ENCODE data around the gene OR52J3. TPM values are rescaled to one million over a fixed set of nuclear protein-coding genes. Genes with fewer than 3 reads are reported as not detected.

Gene OR52J3
- total RNA-seq, 1 donor from 2014 or later: not detected

- no peak for DNase-seq (ENCODE audit: low spot score)
These were observed 49.7 kb downstream of the OR52J3 start for GRCh38 chr11:5096011-5096410.

Other genes starting within 250 kb of the OR52J3 start
- not detected for gene OR52R1, start 242.1 kb upstream of the OR52J3 start, total RNA-seq
- gene OR51F2, start 225.2 kb upstream of the OR52J3 start, total RNA-seq: not detected
- not detected for gene OR51S1, start 197.3 kb upstream of the OR52J3 start, total RNA-seq
- not detected for gene OR51T1, start 164.6 kb upstream of the OR52J3 start, total RNA-seq
- not detected for gene OR51A7, start 142.7 kb upstream of the OR52J3 start, total RNA-seq
- not detected for gene OR51G2, start 127.2 kb upstream of the OR52J3 start, total RNA-seq
- not detected for gene OR51G1, start 122.2 kb upstream of the OR52J3 start, total RNA-seq
- not detected for gene OR51A4, start 98.9 kb upstream of the OR52J3 start, total RNA-seq
- gene OR51A2, start 90.8 kb upstream of the OR52J3 start, total RNA-seq: not detected
- gene OR51L1, start 51.7 kb upstream of the OR52J3 start, total RNA-seq: not detected
- gene OR52E2, start 13.1 kb downstream of the OR52J3 start, total RNA-seq: not detected
- not detected for gene OR52E1, start 23.0 kb downstream of the OR52J3 start, total RNA-seq
- not detected for gene OR52A5, start 91.8 kb downstream of the OR52J3 start, total RNA-seq
- not detected for gene OR52A1, start 108.2 kb downstream of the OR52J3 start, total RNA-seq
- not detected for gene OR51V1, start 154.2 kb downstream of the OR52J3 start, total RNA-seq
- gene HBB, start 180.5 kb downstream of the OR52J3 start, total RNA-seq: 144 TPM
- 0.75 TPM for gene HBD, start 188.0 kb downstream of the OR52J3 start, total RNA-seq
- not detected for gene HBG1, start 203.3 kb downstream of the OR52J3 start, total RNA-seq
- gene HBG2, start 208.3 kb downstream of the OR52J3 start, total RNA-seq: not detected
- not detected for gene HBE1, start 223.4 kb downstream of the OR52J3 start, total RNA-seq